GM12891 (cell line): ENCODE data around the gene ADD2.

Experiments
- PAX5 ChIP-seq: IDR thresholded peaks from 2 replicates; pipeline ENCODE4 v1.6.1; 2011; ENCODE audit warnings: low read length, moderate library complexity, mild to moderate bottlenecking; ENCODE audit not compliant: insufficient read depth, severe bottlenecking
- POLR2A ChIP-seq: IDR thresholded peaks from 2 replicates; pipeline ENCODE4 v1.6.1; 2011; ENCODE audit warnings: low read depth, low read length, control low read depth
- POLR2AphosphoS5 ChIP-seq: IDR thresholded peaks from 2 replicates; pipeline ENCODE4 v1.6.1; 2011; ENCODE audit warnings: low read depth, low read length, control low read depth
- POU2F2 ChIP-seq: IDR thresholded peaks from 2 replicates; pipeline ENCODE4 v1.6.1; 2011; ENCODE audit warnings: low read depth, mild to moderate bottlenecking, control low read depth, low read length, moderate library complexity
- SPI1 ChIP-seq: IDR thresholded peaks from 2 replicates; pipeline ENCODE4 v1.6.1; 2011; ENCODE audit warnings: low read depth, low read length, control low read depth
- TAF1 ChIP-seq: IDR thresholded peaks from 2 replicates; pipeline ENCODE4 v1.6.1; 2011; ENCODE audit warnings: low read depth, low read length, control low read depth

GRCh38 chr2:70673041-70673647, 94.9 kb downstream of the ADD2 start:
- TF ChIP-seq POU2F2 = no peak
- TF ChIP-seq TAF1 = no peak
- TF ChIP-seq POLR2A = no peak
- TF ChIP-seq SPI1 = no peak
- no peak for TF ChIP-seq POLR2AphosphoS5
- TF ChIP-seq PAX5 = no peak
